NCI-H2029 treated with DMSO at 0.1 percent for 48 hours (cell line): Measurements from ENCODE around the gene ZBED6.

ENCODE experiments used
- DNase-seq: peaks from one replicate; lab custom pipeline; 2025; lab: John Stamatoyannopoulos, UW

The ZBED6 gene

GRCh38 chr1:203842559-203842876, 47.1 kb downstream of the ZBED6 start:
- no peak for DNase-seq

GRCh38 chr1:203843435-203843834, 48.0 kb downstream of the ZBED6 start:
- no peak for DNase-seq
